WERI-Rb-1 (cell line): ENCODE measurements around the gene ZNF800.
A peak's percentile ranks its signal among the peaks of the same experiment; 100 is the strongest.
"Not testable (repeated sequence)": the region's sequence is repeated elsewhere in the genome, so short reads cannot be mapped to it uniquely, and the experiment has no call there.

Experiments used
- DNase-seq: peaks from one replicate; pipeline ENCODE4 v3.0.0-alpha.2; 2020
- H3K27ac ChIP-seq: fragments of 250-450 bp; sonication (Bioruptor Pico); 2 replicates; pipeline ENCODE4 v1.5.1; 2020; ENCODE audit warnings: mild to moderate bottlenecking, moderate library complexity
- H3K27me3 ChIP-seq: fragments of 250-450 bp; sonication (Bioruptor Pico); 2 replicates; pipeline ENCODE4 v1.5.1; 2021; ENCODE audit warnings: mild to moderate bottlenecking, low read depth, moderate library complexity; ENCODE audit not compliant: insufficient read depth, severe bottlenecking
- H3K36me3 ChIP-seq: fragments of 250-450 bp; sonication (Bioruptor Pico); 2 replicates; pipeline ENCODE4 v1.5.1; 2020; ENCODE audit warnings: mild to moderate bottlenecking, moderate library complexity
- H3K4me3 ChIP-seq: 2 replicates; pipeline ENCODE4 v1.5.1; 2011; ENCODE audit warnings: low read depth, mild to moderate bottlenecking, control low read depth, low read length
- H3K9me3 ChIP-seq: fragments of 250-450 bp; sonication (Bioruptor Pico); 2 replicates; pipeline ENCODE4 v1.5.1; 2021; ENCODE audit warnings: mild to moderate bottlenecking, moderate library complexity; ENCODE audit not compliant: severe bottlenecking
- CTCF ChIP-seq: IDR thresholded peaks from 2 replicates; pipeline ENCODE4 v1.5.1; 2011; ENCODE audit warnings: low read depth, mild to moderate bottlenecking, control low read depth, inconsistent platforms, low read length

Gene ZNF800

GRCh38 chr7:127392566-127393367, at the start of gene ZNF800:
ZNF800 (minus strand) TSS chr7:127392708; CDS start chr7:127391557, 1,151 bp downstream.
- H3K27ac ChIP-seq, result peak within 1 kb of the TSS; percentile 86
- no peaks in the 10 kb centered on the region for H3K27me3 ChIP-seq
- H3K9me3 ChIP-seq, result no peaks in the 10 kb centered on the region
- no peak for TF ChIP-seq CTCF
- peaks cover 34% of the 10 kb centered on the region for H3K36me3 ChIP-seq
- H3K4me3 ChIP-seq, result peak within 1 kb of the TSS; percentile 81
- peak; percentile 94 for DNase-seq

- no peak for TF ChIP-seq CTCF
- no peak overlapping the region for H3K27ac ChIP-seq
- no peaks in the 10 kb centered on the region for H3K27me3 ChIP-seq
- no peaks in the 10 kb centered on the region for H3K9me3 ChIP-seq
- H3K4me3 ChIP-seq, result no peak overlapping the region
- no peaks in the 10 kb centered on the region for H3K36me3 ChIP-seq
- DNase-seq, result no peak
Measured at GRCh38 chr7:127440206-127440605, 47.7 kb upstream of the ZNF800 start.

GRCh38 chr7:127438836-127439235, 46.3 kb upstream of the ZNF800 start:
- DNase-seq, result no peak
- Histone ChIP-seq H3K27me3 (no peaks in the 10 kb centered on the region), H3K4me3 (no peak overlapping the region), H3K27ac (no peak overlapping the region), H3K36me3 (no peaks in the 10 kb centered on the region), H3K9me3 (no peaks in the 10 kb centered on the region)
- no peak for TF ChIP-seq CTCF

- no peak overlapping the region for H3K4me3 ChIP-seq
- DNase-seq, result no peak
- no peaks in the 10 kb centered on the region for H3K9me3 ChIP-seq
- no peak overlapping the region for H3K27ac ChIP-seq
- TF ChIP-seq CTCF, result no peak
- H3K27me3 ChIP-seq, result no peaks in the 10 kb centered on the region
- no peaks in the 10 kb centered on the region for H3K36me3 ChIP-seq
Measured at GRCh38 chr7:127437837-127438236, 45.3 kb upstream of the ZNF800 start.

- Histone ChIP-seq H3K4me3 (no peak overlapping the region), H3K36me3 (no peaks in the 10 kb centered on the region), H3K9me3 (no peaks in the 10 kb centered on the region), H3K27me3 (no peaks in the 10 kb centered on the region), H3K27ac (no peak overlapping the region)
- no peak for DNase-seq
- no peak for TF ChIP-seq CTCF
Measured at GRCh38 chr7:127437241-127437640, 44.7 kb upstream of the ZNF800 start.

- not testable (repeated sequence) for H3K27me3 ChIP-seq, DNase-seq, H3K9me3 ChIP-seq, H3K27ac ChIP-seq, H3K36me3 ChIP-seq, H3K4me3 ChIP-seq
Measured at GRCh38 chr7:127429281-127429680, 36.8 kb upstream of the ZNF800 start.
